ENCODE measurements around the gene FAXC. TPM values are rescaled to one million over a fixed set of nuclear protein-coding genes. Genes with fewer than 3 reads are reported as not detected.

Gene FAXC
- total and polyA plus RNA-seq, 8 donors = 0.60 to 6.3 (median 2.4) TPM

DNA sequence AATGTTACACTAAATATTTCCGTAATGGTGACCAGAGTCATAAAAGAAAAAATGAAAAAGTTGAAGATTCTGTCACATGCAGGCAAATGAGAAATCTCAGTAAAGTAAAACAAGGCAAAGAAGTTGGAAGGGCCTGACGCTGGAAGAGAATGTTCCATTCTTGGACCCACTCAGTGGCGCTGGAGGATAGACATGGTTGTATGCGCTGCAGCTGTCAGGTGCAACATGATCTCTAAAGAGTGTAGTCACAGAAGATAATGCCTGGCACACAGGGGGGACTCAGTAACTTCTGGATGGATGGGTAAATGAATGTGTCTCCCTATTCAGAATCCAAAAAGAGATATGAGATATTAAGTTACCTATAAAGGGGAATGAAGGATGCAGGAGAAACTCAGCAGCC, 116.3 kb downstream of the FAXC start:
- Histone ChIP-seq H3K27ac (no peak overlapping the region), H3K4me3 (no peak overlapping the region), H3K36me3 (no peaks in the 10 kb centered on the region), H3K9me3 (no peaks in the 10 kb centered on the region), H3K27me3 (peaks cover 0 to 4% (median 0%) of the 10 kb centered on the region in 4 donors), H3K4me1 (no peaks in the 10 kb centered on the region)
- WGBS, 2 donors = 78 to 83% methylated on average over 4 of the region's 4 CpGs
- ATAC-seq = no peak
- intact Hi-C loops (cut with DNase I) = no loop called here
- no peak for DNase-seq
- FAIRE-seq = no peak
- TF ChIP-seq, protein P1, sequence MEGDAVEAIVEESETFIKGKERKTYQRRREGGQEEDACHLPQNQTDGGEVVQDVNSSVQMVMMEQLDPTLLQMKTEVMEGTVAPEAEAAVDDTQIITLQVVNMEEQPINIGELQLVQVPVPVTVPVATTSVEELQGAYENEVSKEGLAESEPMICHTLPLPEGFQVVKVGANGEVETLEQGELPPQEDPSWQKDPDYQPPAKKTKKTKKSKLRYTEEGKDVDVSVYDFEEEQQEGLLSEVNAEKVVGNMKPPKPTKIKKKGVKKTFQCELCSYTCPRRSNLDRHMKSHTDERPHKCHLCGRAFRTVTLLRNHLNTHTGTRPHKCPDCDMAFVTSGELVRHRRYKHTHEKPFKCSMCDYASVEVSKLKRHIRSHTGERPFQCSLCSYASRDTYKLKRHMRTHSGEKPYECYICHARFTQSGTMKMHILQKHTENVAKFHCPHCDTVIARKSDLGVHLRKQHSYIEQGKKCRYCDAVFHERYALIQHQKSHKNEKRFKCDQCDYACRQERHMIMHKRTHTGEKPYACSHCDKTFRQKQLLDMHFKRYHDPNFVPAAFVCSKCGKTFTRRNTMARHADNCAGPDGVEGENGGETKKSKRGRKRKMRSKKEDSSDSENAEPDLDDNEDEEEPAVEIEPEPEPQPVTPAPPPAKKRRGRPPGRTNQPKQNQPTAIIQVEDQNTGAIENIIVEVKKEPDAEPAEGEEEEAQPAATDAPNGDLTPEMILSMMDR (IDR thresholded peaks at IDR 0.05) = no peak

GRCh38 chr6:99232056-99232455, 117.4 kb downstream of the FAXC start:
- Histone ChIP-seq H3K27ac (no peak overlapping the region), H3K4me3 (no peak overlapping the region), H3K9me3 (no peaks in the 10 kb centered on the region), H3K4me1 (no peaks in the 10 kb centered on the region), H3K27me3 (peaks cover 0 to 4% (median 0%) of the 10 kb centered on the region in 4 donors), H3K36me3 (no peaks in the 10 kb centered on the region)
- ATAC-seq (no peak), DNase-seq (no peak), FAIRE-seq (no peak)
- TF ChIP-seq, protein P1 (IDR thresholded peaks at IDR 0.05) = no peak
- WGBS, 2 donors = 56 to 66% methylated on average over 8 of the region's 8 CpGs
- intact Hi-C loops (cut with DNase I) = no loop called here

- intact Hi-C loops (cut with DNase I) = no loop called here
- 48 to 64% methylated on average over 3 of the region's 3 CpGs for WGBS, 2 donors
- H3K27me3 ChIP-seq = no peaks in the 10 kb centered on the region
- FAIRE-seq = no peak
- no peak for DNase-seq
- H3K27ac ChIP-seq = no peak overlapping the region
- ATAC-seq = no peak
- no peaks in the 10 kb centered on the region for H3K36me3 ChIP-seq
- H3K4me1 ChIP-seq = no peaks in the 10 kb centered on the region
- no peak overlapping the region for H3K4me3 ChIP-seq
- H3K9me3 ChIP-seq = no peaks in the 10 kb centered on the region
- TF ChIP-seq, protein P1 (IDR thresholded peaks at IDR 0.05) = no peak
Measured at GRCh38 chr6:99225172-99225571, 124.3 kb downstream of the FAXC start.

Other genes with a start within 250 kb of the FAXC start
- gene COQ3, start 44.5 kb upstream of the FAXC start, total RNA-seq = 1 to 10 TPM; 1.1 to 4.1 (median 3.0) TPM
- gene COQ3, start 44.5 kb upstream of the FAXC start, polyA plus RNA-seq = 10 to 100 TPM in 1 of 2 donors, 1 to 10 TPM in 1; 6.4 to 10.8 TPM
- 10 to 100 TPM; 20.8 to 59.9 (median 35.8) TPM for gene PNISR, start 75.6 kb upstream of the FAXC start, total RNA-seq
- gene PNISR, start 75.6 kb upstream of the FAXC start, polyA plus RNA-seq = 10 to 100 TPM; 42.0 to 64.1 TPM
- gene USP45, start 165.7 kb upstream of the FAXC start, total RNA-seq = 1 to 10 TPM; 3.6 to 7.0 (median 4.9) TPM
- 1 to 10 TPM; 3.3 to 3.5 TPM for gene USP45, start 165.7 kb upstream of the FAXC start, polyA plus RNA-seq
- gene CCNC, start 219.0 kb upstream of the FAXC start, total RNA-seq = 10 to 100 TPM; 24.5 to 49.3 (median 34.1) TPM
- 10 to 100 TPM; 24.8 to 36.5 TPM for gene CCNC, start 219.0 kb upstream of the FAXC start, polyA plus RNA-seq

Measured in pancreas (tissue), 10 donors.